ENCODE data around the gene F5.

F5 gene

DNA sequence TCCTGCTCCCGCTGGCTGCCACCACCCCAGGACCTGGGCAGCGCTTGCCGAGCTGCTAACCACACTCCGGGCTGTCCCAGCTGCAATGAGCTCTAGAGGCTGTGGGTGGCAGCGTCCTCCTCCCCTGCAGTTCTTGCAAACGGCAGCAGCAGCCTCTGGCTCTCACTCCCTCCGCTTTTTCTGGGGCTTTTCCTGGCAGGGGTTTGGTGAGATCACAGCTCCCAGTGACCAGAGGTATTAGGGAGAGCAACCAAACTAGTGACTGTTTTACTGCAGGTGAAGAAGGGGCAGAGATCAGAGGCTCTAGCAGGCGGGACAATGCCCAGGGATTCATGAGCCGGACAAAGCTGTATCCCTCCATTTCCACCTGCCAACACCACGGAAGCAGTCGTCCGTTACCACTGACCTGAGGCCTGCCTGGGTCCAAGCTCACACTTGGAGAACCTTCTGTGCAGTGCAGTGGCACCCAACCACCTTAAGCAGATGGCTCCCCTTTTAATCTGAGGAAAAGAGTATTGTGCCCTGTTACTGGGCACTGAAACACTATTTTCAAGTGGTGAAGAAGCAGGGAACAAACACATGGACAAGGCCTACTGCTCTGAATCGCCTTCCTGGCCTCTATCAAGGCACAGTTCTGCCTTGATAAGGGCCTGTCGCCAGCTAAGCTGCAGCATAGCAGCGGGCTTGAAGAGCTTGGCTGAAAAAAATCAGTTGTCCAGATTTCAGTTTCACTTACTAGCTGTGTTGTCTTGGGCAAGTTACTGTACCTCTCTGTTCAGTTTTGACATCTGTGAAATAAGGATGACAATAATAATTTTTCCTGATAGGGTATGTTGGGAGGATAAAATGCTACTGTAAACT lies at the start of gene F5:
F5 (minus strand) TSS at position 87 of the 861 bp plus-strand sequence. CDS start 95 bp downstream, outside the sequence.
- H3K27me3 ChIP-seq: peaks cover 0 to 17% of the 10 kb centered on the region in 2 donors
- peak; percentile 19 to 24 for TF ChIP-seq CTCF (IDR thresholded peaks at IDR 0.05)
- peaks cover 0 to 6% (median 4%) of the 10 kb centered on the region in 4 donors for H3K4me1 ChIP-seq
- no peaks in the 10 kb centered on the region for H3K36me3 ChIP-seq
- H3K27ac ChIP-seq: no peak within 1 kb of the TSS
- intact Hi-C loops (cut with DNase I; ENCODE audit: low total_unique reads): no loop called here
- no peaks in the 10 kb centered on the region for H3K9me3 ChIP-seq
- peak; percentile 61 to 70 for DNase-seq
- no peak within 1 kb of the TSS for H3K4me3 ChIP-seq

GRCh38 chr1:169634877-169635276 lies 48.6 kb upstream of the F5 start:
- H3K9me3 ChIP-seq: peaks cover 6 to 29% (median 23%) of the 10 kb centered on the region in 3 donors
- no peak overlapping the region for H3K27ac ChIP-seq
- no peaks in the 10 kb centered on the region for H3K27me3 ChIP-seq
- TF ChIP-seq CTCF (IDR thresholded peaks at IDR 0.05): no peak
- intact Hi-C loops (cut with DNase I; ENCODE audit: low total_unique reads): no loop called here
- H3K4me1 ChIP-seq: no peaks in the 10 kb centered on the region
- H3K36me3 ChIP-seq: no peaks in the 10 kb centered on the region
- no peak overlapping the region for H3K4me3 ChIP-seq
- DNase-seq: no peak

GRCh38 chr1:169634145-169634544 lies 47.9 kb upstream of the F5 start:
- DNase-seq: no peak
- Histone ChIP-seq H3K4me3 (no peak overlapping the region), H3K27me3 (no peaks in the 10 kb centered on the region), H3K27ac (no peak overlapping the region), H3K9me3 (peaks cover 6 to 29% (median 23%) of the 10 kb centered on the region in 3 donors), H3K4me1 (no peaks in the 10 kb centered on the region), H3K36me3 (no peaks in the 10 kb centered on the region)
- intact Hi-C loops (cut with DNase I; ENCODE audit: low total_unique reads): no loop called here
- no peak for TF ChIP-seq CTCF (IDR thresholded peaks at IDR 0.05)

GRCh38 chr1:169631249-169631648 lies 45.0 kb upstream of the F5 start:
- Histone ChIP-seq H3K4me3 (no peak overlapping the region), H3K27ac (no peak overlapping the region), H3K27me3 (no peaks in the 10 kb centered on the region), H3K36me3 (no peaks in the 10 kb centered on the region), H3K9me3 (peaks cover 6 to 25% (median 19%) of the 10 kb centered on the region in 3 donors), H3K4me1 (no peaks in the 10 kb centered on the region)
- no peak for TF ChIP-seq CTCF (IDR thresholded peaks at IDR 0.05)
- intact Hi-C loops (cut with DNase I; ENCODE audit: low total_unique reads): no loop called here
- DNase-seq: no peak

DNA sequence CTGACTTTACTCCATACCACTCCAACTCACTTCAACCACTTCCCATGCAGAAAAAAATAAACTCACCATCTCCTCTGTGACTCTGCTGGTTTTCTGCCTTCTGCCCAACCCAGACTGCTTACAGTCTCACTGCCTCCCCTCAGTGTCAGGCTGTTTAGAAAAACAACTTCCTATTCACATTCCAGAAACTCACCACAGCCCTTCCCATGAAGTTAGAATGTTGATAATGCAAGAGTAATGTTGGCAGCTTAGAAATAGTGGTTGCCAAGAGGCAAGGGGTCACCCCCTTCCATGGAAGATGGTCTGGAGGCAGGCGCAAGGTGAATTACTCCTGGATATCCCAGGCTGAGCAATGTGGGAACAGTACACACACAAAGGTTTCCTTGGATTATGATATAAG lies 43.7 kb upstream of the F5 start, which contains the start of gene SELP:
SELP (minus strand) TSS at position 119 of the 400 bp plus-strand sequence; CDS start at position 69, 50 bp downstream.
- Histone ChIP-seq H3K27ac (no peak within 1 kb of the TSS), H3K4me3 (no peak within 1 kb of the TSS), H3K9me3 (peaks cover 6 to 19% (median 18%) of the 10 kb centered on the region in 3 donors), H3K36me3 (no peaks in the 10 kb centered on the region), H3K4me1 (no peaks in the 10 kb centered on the region), H3K27me3 (no peaks in the 10 kb centered on the region)
- no peak for TF ChIP-seq CTCF (IDR thresholded peaks at IDR 0.05)
- intact Hi-C loops (cut with DNase I; ENCODE audit: low total_unique reads): no loop called here
- DNase-seq: no peak

All from tibial artery (tissue), 4 donors.